ENCODE measurements around the gene GTF2B. TPM values are rescaled to one million over a fixed set of nuclear protein-coding genes. Genes with fewer than 3 reads are reported as not detected.

The GTF2B gene
- total and polyA plus RNA-seq, 2 donors (not counting 1 experiment from before 2014, with no cell fraction given): 29.2 to 32.0 TPM

- no peak for TF ChIP-seq CTCF (IDR thresholded peaks at IDR 0.05)
- TF ChIP-seq EZH2 (IDR thresholded peaks at IDR 0.05; ENCODE audit: borderline replicate concordance, insufficient read depth, low read depth, low read length, poor library complexity, severe bottlenecking): no peak
- H3K79me2 ChIP-seq (ENCODE audit: control insufficient read depth, insufficient read depth, low read length): peaks cover 70% of the 10 kb centered on the region
- peaks cover 22% of the 10 kb centered on the region for H4K20me1 ChIP-seq (ENCODE audit: control insufficient read depth, insufficient read depth, low read length, poor library complexity, severe bottlenecking)
- no peaks in the 10 kb centered on the region for H3K27me3 ChIP-seq (replicated peaks in 1 of 4; ENCODE audit: control extremely low read depth in 1 of 4, control insufficient read depth in 3 of 4, insufficient read depth in 4 of 4, low read length in 3 of 4)
- peak overlapping the region; percentile 81 for H3K4me2 ChIP-seq (replicated peaks; ENCODE audit: low read depth, low read length, poor library complexity, severe bottlenecking)
- Mint-ChIP-seq H3K4me1 (peaks cover 44% of the 10 kb centered on the region), H3K27ac (no peak overlapping the region), H3K4me3 (peak overlapping the region; percentile 32), H3K9me3 (ENCODE audit: insufficient read depth) (no peaks in the 10 kb centered on the region), H3K27me3 (no peaks in the 10 kb centered on the region)
- DNase-seq (no peak), ATAC-seq (ENCODE audit: low read depth) (no peak)
- H3K36me3 ChIP-seq (replicated peaks in 1 of 2; ENCODE audit: control extremely low read depth in 1 of 2, control insufficient read depth in 1 of 2, extremely low read depth in 1 of 2, insufficient read depth in 2 of 2, low read length in 1 of 2): peaks cover 0 to 28% of the 10 kb centered on the region in 2 experiments
- CTCF ChIA-PET: interaction anchor here (1.5 to 2.4 kb wide), 2 partner anchors 12 to 874 kb away, joined by 3 to 9 read pairs; no protein-coding TSS in a partner anchor
- intact Hi-C loops (cut with micrococcal nuclease): loop anchor here (10.0 kb wide), 1 partner anchor 1554 kb away; no protein-coding TSS in a partner anchor
- no CpG with 5 or more reads among the region's 1 CpG for WGBS (ENCODE audit: insufficient coverage)
- POLR2A ChIA-PET: no interaction called here
- no peak overlapping the region for H3K9ac ChIP-seq (ENCODE audit: low read length)
- H3K4me3 ChIP-seq (ENCODE audit: control extremely low read depth in 1 of 5, extremely low read depth in 1 of 5, insufficient read depth in 1 of 5, low read depth in 2 of 5, low read length in 4 of 5): no peak overlapping the region
- H3K9me3 ChIP-seq (ENCODE audit: control extremely low read depth in 1 of 3, control insufficient read depth in 2 of 3, insufficient read depth in 1 of 3, low read length in 2 of 3): no peaks in the 10 kb centered on the region
- no peak overlapping the region for H2AFZ ChIP-seq (ENCODE audit: insufficient read depth, low read depth, low read length, poor library complexity, severe bottlenecking)
- H3K4me1 ChIP-seq (ENCODE audit: control insufficient read depth in 2 of 2, insufficient read depth in 2 of 2, low read length in 2 of 2): peaks cover 19 to 28% of the 10 kb centered on the region in 2 donors
- peak overlapping the region in 1 of 2 donors; percentile 42 for H3K27ac ChIP-seq (ENCODE audit: low read length in 2 of 2)
Observed at GRCh38 chr1:88888750-88889149, 2.6 kb downstream of the GTF2B start.

GRCh38 chr1:88885933-88886332, 5.4 kb downstream of the GTF2B start:
- H3K36me3 ChIP-seq (replicated peaks in 1 of 2; ENCODE audit: control extremely low read depth in 1 of 2, control insufficient read depth in 1 of 2, extremely low read depth in 1 of 2, insufficient read depth in 2 of 2, low read length in 1 of 2): peaks cover 0 to 36% of the 10 kb centered on the region in 2 experiments
- WGBS (ENCODE audit: insufficient coverage): 100% methylated on average over 1 of the region's 3 CpGs
- intact Hi-C loops (cut with micrococcal nuclease): loop anchor here (10.0 kb wide), 1 partner anchor 1551 kb away; no protein-coding TSS in a partner anchor
- POLR2A ChIA-PET: no interaction called here
- Mint-ChIP-seq H3K9me3 (ENCODE audit: insufficient read depth) (no peaks in the 10 kb centered on the region), H3K4me3 (no peak overlapping the region), H3K27ac (no peak overlapping the region), H3K4me1 (peaks cover 49% of the 10 kb centered on the region), H3K27me3 (no peaks in the 10 kb centered on the region)
- no peaks in the 10 kb centered on the region for H3K9me3 ChIP-seq (ENCODE audit: control extremely low read depth in 1 of 3, control insufficient read depth in 2 of 3, insufficient read depth in 1 of 3, low read length in 2 of 3)
- CTCF ChIA-PET: interaction anchor here (1.9 kb wide), 1 partner anchor 10 kb away, joined by 8 read pairs; no protein-coding TSS in a partner anchor
- H3K9ac ChIP-seq (ENCODE audit: low read length): no peak overlapping the region
- no peak overlapping the region for H2AFZ ChIP-seq (ENCODE audit: insufficient read depth, low read depth, low read length, poor library complexity, severe bottlenecking)
- H3K4me3 ChIP-seq (ENCODE audit: control extremely low read depth in 1 of 5, extremely low read depth in 1 of 5, insufficient read depth in 1 of 5, low read depth in 2 of 5, low read length in 4 of 5): no peak overlapping the region
- ATAC-seq (ENCODE audit: low read depth): no peak
- H3K79me2 ChIP-seq (ENCODE audit: control insufficient read depth, insufficient read depth, low read length): peaks cover 87% of the 10 kb centered on the region
- no peak overlapping the region for H3K27ac ChIP-seq (ENCODE audit: low read length in 2 of 2)
- no peak for DNase-seq
- H3K4me2 ChIP-seq (replicated peaks; ENCODE audit: low read depth, low read length, poor library complexity, severe bottlenecking): no peak overlapping the region
- H4K20me1 ChIP-seq (ENCODE audit: control insufficient read depth, insufficient read depth, low read length, poor library complexity, severe bottlenecking): peaks cover 33% of the 10 kb centered on the region
- H3K4me1 ChIP-seq (ENCODE audit: control insufficient read depth in 2 of 2, insufficient read depth in 2 of 2, low read length in 2 of 2): peaks cover 19 to 21% of the 10 kb centered on the region in 2 donors
- no peak for TF ChIP-seq EZH2 (IDR thresholded peaks at IDR 0.05; ENCODE audit: borderline replicate concordance, insufficient read depth, low read depth, low read length, poor library complexity, severe bottlenecking)
- TF ChIP-seq CTCF (IDR thresholded peaks at IDR 0.05): no peak
- H3K27me3 ChIP-seq (replicated peaks in 1 of 4; ENCODE audit: control extremely low read depth in 1 of 4, control insufficient read depth in 3 of 4, insufficient read depth in 4 of 4, low read length in 3 of 4): no peaks in the 10 kb centered on the region
